ENCODE results near the gene RAB42. TPM values are rescaled to one million over a fixed set of nuclear protein-coding genes. Genes with fewer than 3 reads are reported as not detected.
"Not testable (repeated sequence)": the region's sequence is repeated elsewhere in the genome, so short reads cannot be mapped to it uniquely, and the experiment has no call there.

The RAB42 gene
- total and polyA plus RNA-seq, 5 donors, result 0.59 to 1.8 (median 1.4) TPM

GRCh38 chr1:28571911-28572310 is 20.2 kb upstream of the RAB42 start:
- H3K4me3 ChIP-seq (ENCODE audit: low read length), result no peak overlapping the region
- H3K9me3 ChIP-seq (ENCODE audit: control insufficient read depth, low read length), result no peaks in the 10 kb centered on the region
- H3K27ac ChIP-seq (ENCODE audit: low read length), result no peak overlapping the region
- no peaks in the 10 kb centered on the region for H3K4me1 ChIP-seq (ENCODE audit: control insufficient read depth, insufficient read depth, low read length)
- DNase-seq (no peak), ATAC-seq (no peak)
- no peaks in the 10 kb centered on the region for H3K27me3 ChIP-seq (ENCODE audit: control insufficient read depth, insufficient read depth)
- WGBS, result 87% methylated on average over 4 of the region's 4 CpGs
- intact Hi-C loops (cut with DNase I), result no loop called here

GRCh38 chr1:28572891-28573290 is 19.2 kb upstream of the RAB42 start:
- H3K27ac ChIP-seq (ENCODE audit: low read length); DNase-seq; H3K9me3 ChIP-seq (ENCODE audit: control insufficient read depth, low read length); H3K4me1 ChIP-seq (ENCODE audit: control insufficient read depth, insufficient read depth, low read length); H3K4me3 ChIP-seq (ENCODE audit: low read length); intact Hi-C loops (cut with DNase I); H3K27me3 ChIP-seq (ENCODE audit: control insufficient read depth, insufficient read depth); ATAC-seq: not testable (repeated sequence)
- 91% methylated on average over 12 of the region's 12 CpGs for WGBS

- no peaks in the 10 kb centered on the region for H3K4me1 ChIP-seq (ENCODE audit: control insufficient read depth, insufficient read depth, low read length)
- no peak overlapping the region for H3K27ac ChIP-seq (ENCODE audit: low read length)
- DNase-seq (no peak), ATAC-seq (no peak)
- H3K27me3 ChIP-seq (ENCODE audit: control insufficient read depth, insufficient read depth), result no peaks in the 10 kb centered on the region
- H3K9me3 ChIP-seq (ENCODE audit: control insufficient read depth, low read length), result no peaks in the 10 kb centered on the region
- intact Hi-C loops (cut with DNase I), result no loop called here
- 97% methylated on average over 11 of the region's 11 CpGs for WGBS
- H3K4me3 ChIP-seq (ENCODE audit: low read length), result no peak overlapping the region
These were observed 18.5 kb upstream of the RAB42 start for GRCh38 chr1:28573564-28573963.

- H3K27ac ChIP-seq (ENCODE audit: low read length), result no peak overlapping the region
- intact Hi-C loops (cut with DNase I), result no loop called here
- no peaks in the 10 kb centered on the region for H3K27me3 ChIP-seq (ENCODE audit: control insufficient read depth, insufficient read depth)
- no peak for DNase-seq
- WGBS, result 85% methylated on average over 1 of the region's 1 CpG
- H3K4me3 ChIP-seq (ENCODE audit: low read length), result no peak overlapping the region
- ATAC-seq, result no peak
- H3K9me3 ChIP-seq (ENCODE audit: control insufficient read depth, low read length), result no peaks in the 10 kb centered on the region
- H3K4me1 ChIP-seq (ENCODE audit: control insufficient read depth, insufficient read depth, low read length), result peaks cover 6% of the 10 kb centered on the region
These were observed 14.9 kb upstream of the RAB42 start for GRCh38 chr1:28577052-28577678.

- Histone ChIP-seq H3K27me3 (ENCODE audit: control insufficient read depth, insufficient read depth) (no peaks in the 10 kb centered on the region), H3K4me3 (ENCODE audit: low read length) (no peak overlapping the region), H3K9me3 (ENCODE audit: control insufficient read depth, low read length) (no peaks in the 10 kb centered on the region), H3K27ac (ENCODE audit: low read length) (no peak overlapping the region), H3K4me1 (ENCODE audit: control insufficient read depth, insufficient read depth, low read length) (peaks cover 7% of the 10 kb centered on the region)
- intact Hi-C loops (cut with DNase I), result no loop called here
- no peak for ATAC-seq
- 70% methylated on average over 6 of the region's 6 CpGs for whole genome bisulfite sequencing
- no peak for DNase-seq
These were observed 14.1 kb upstream of the RAB42 start for GRCh38 chr1:28577738-28578536.

GRCh38 chr1:28578696-28579218 is 13.3 kb upstream of the RAB42 start:
- Histone ChIP-seq H3K27ac (ENCODE audit: low read length) (no peak overlapping the region), H3K9me3 (ENCODE audit: control insufficient read depth, low read length) (no peaks in the 10 kb centered on the region), H3K4me1 (ENCODE audit: control insufficient read depth, insufficient read depth, low read length) (peaks cover 7% of the 10 kb centered on the region), H3K27me3 (ENCODE audit: control insufficient read depth, insufficient read depth) (no peaks in the 10 kb centered on the region), H3K4me3 (ENCODE audit: low read length) (no peak overlapping the region)
- intact Hi-C loops (cut with DNase I), result no loop called here
- ATAC-seq, result no peak
- DNase-seq, result no peak
- WGBS, result 76% methylated on average over 6 of the region's 6 CpGs

GRCh38 chr1:28579401-28579800 is 12.7 kb upstream of the RAB42 start:
- H3K4me3 ChIP-seq (ENCODE audit: low read length), result no peak overlapping the region
- ATAC-seq (no peak), DNase-seq (no peak)
- no peaks in the 10 kb centered on the region for H3K9me3 ChIP-seq (ENCODE audit: control insufficient read depth, low read length)
- H3K4me1 ChIP-seq (ENCODE audit: control insufficient read depth, insufficient read depth, low read length), result peaks cover 7% of the 10 kb centered on the region
- WGBS, result 86% methylated on average over 1 of the region's 1 CpG
- intact Hi-C loops (cut with DNase I), result no loop called here
- H3K27ac ChIP-seq (ENCODE audit: low read length), result no peak overlapping the region
- H3K27me3 ChIP-seq (ENCODE audit: control insufficient read depth, insufficient read depth), result no peaks in the 10 kb centered on the region

GRCh38 chr1:28580722-28581530 is 11.1 kb upstream of the RAB42 start:
- peak overlapping the region; percentile 70 for H3K4me3 ChIP-seq (ENCODE audit: low read length)
- DNase-seq (peak in 1 of 3 donors; percentile 63), ATAC-seq (peak; percentile 23 to 31)
- H3K9me3 ChIP-seq (ENCODE audit: control insufficient read depth, low read length), result no peaks in the 10 kb centered on the region
- H3K27ac ChIP-seq (ENCODE audit: low read length), result peak overlapping the region; percentile 85
- WGBS, result under 1% methylated on average over 26 of the region's 26 CpGs
- no peaks in the 10 kb centered on the region for H3K27me3 ChIP-seq (ENCODE audit: control insufficient read depth, insufficient read depth)
- peaks cover 7% of the 10 kb centered on the region for H3K4me1 ChIP-seq (ENCODE audit: control insufficient read depth, insufficient read depth, low read length)
- intact Hi-C loops (cut with DNase I), result no loop called here

GRCh38 chr1:28581531-28582247 is 10.4 kb upstream of the RAB42 start:
- Histone ChIP-seq H3K4me3 (ENCODE audit: low read length) (peak overlapping the region; percentile 70), H3K27ac (ENCODE audit: low read length) (peak overlapping the region; percentile 85), H3K4me1 (ENCODE audit: control insufficient read depth, insufficient read depth, low read length) (peaks cover 7% of the 10 kb centered on the region), H3K9me3 (ENCODE audit: control insufficient read depth, low read length) (no peaks in the 10 kb centered on the region), H3K27me3 (ENCODE audit: control insufficient read depth, insufficient read depth) (no peaks in the 10 kb centered on the region)
- ATAC-seq (peak; percentile 99), DNase-seq (peak; percentile 97 to 99 (median 98))
- intact Hi-C loops (cut with DNase I), result no loop called here
- WGBS, result under 1% methylated on average over 75 of the region's 75 CpGs

- WGBS, result 1% methylated on average over 10 of the region's 10 CpGs
- DNase-seq (no peak), ATAC-seq (peak; percentile 30 to 31)
- Histone ChIP-seq H3K27me3 (ENCODE audit: control insufficient read depth, insufficient read depth) (no peaks in the 10 kb centered on the region), H3K4me1 (ENCODE audit: control insufficient read depth, insufficient read depth, low read length) (peaks cover 7% of the 10 kb centered on the region), H3K27ac (ENCODE audit: low read length) (peak overlapping the region; percentile 85), H3K4me3 (ENCODE audit: low read length) (peak overlapping the region; percentile 70), H3K9me3 (ENCODE audit: control insufficient read depth, low read length) (no peaks in the 10 kb centered on the region)
- intact Hi-C loops (cut with DNase I), result no loop called here
These were observed 9.8 kb upstream of the RAB42 start for GRCh38 chr1:28582248-28582615.

Measured in right cardiac atrium (tissue), 5 donors.